HepG2 (cell line): ENCODE data around the gene USP36. TPM values are rescaled to one million over a fixed set of nuclear protein-coding genes. Genes with fewer than 3 reads are reported as not detected.

Experiments used
- NRL ChIP-seq: sonication (generic); formaldehyde crosslinking; IDR thresholded peaks from 2 replicates; pipeline ENCODE4 v1.5.0; 2020; ENCODE audit warnings: missing genetic modification reagents, mild to moderate bottlenecking, moderate library complexity, borderline replicate concordance
- POGZ ChIP-seq: sonication (generic); formaldehyde crosslinking; IDR thresholded peaks from 2 replicates; pipeline ENCODE4 v1.4.0; 2020; ENCODE audit warnings: mild to moderate bottlenecking, missing genetic modification reagents
- PTBP1 ChIP-seq: fragments of 200-400 bp; formaldehyde crosslinking; IDR thresholded peaks from 2 replicates; pipeline ENCODE4 v1.6.1; 2018; ENCODE audit warnings: low read length, low read depth; ENCODE audit not compliant: poor library complexity, severe bottlenecking
- REPIN1 ChIP-seq: sonication (generic); formaldehyde crosslinking; IDR thresholded peaks from 2 replicates; pipeline ENCODE4 v1.8.0; 2022; ENCODE audit warnings: missing genetic modification reagents, low read depth, mild to moderate bottlenecking, borderline replicate concordance
- SAFB2 ChIP-seq: sonication (generic); formaldehyde crosslinking; IDR thresholded peaks from 2 replicates; pipeline ENCODE4 v1.5.1; 2020; ENCODE audit warnings: missing genetic modification reagents, low read depth, mild to moderate bottlenecking, borderline replicate concordance
- SOX6 ChIP-seq, 2 experiments: fragments of 450-650 bp in 1 of 2; sonication (generic) in 1 of 2; formaldehyde crosslinking in 1 of 2; IDR thresholded peaks; 2 replicates each; pipeline versions ENCODE4 v1.4.0 to v1.6.1; 2017 to 2020; ENCODE audit warnings: antibody characterized with exemption in 1 of 2, mild to moderate bottlenecking in 1 of 2, missing genetic modification reagents in 1 of 2
- SP2 ChIP-seq: sonication (generic); formaldehyde crosslinking; IDR thresholded peaks from 2 replicates; pipeline ENCODE4 v1.5.1; 2020; ENCODE audit warnings: mild to moderate bottlenecking, missing genetic modification reagents
- ZFAT ChIP-seq: sonication (generic); formaldehyde crosslinking; conservative IDR thresholded peaks from 2 replicates; pipeline ENCODE4 v1.8.1; 2023; ENCODE audit warnings: missing genetic modification reagents, inconsistent platforms
- ZNF264 ChIP-seq: sonication (generic); formaldehyde crosslinking; IDR thresholded peaks from 2 replicates; pipeline ENCODE4 v1.4.0; 2020; ENCODE audit warnings: missing genetic modification reagents
- ZNF33B ChIP-seq: sonication (generic); formaldehyde crosslinking; IDR thresholded peaks from 2 replicates; pipeline ENCODE4 v1.5.1; 2020; ENCODE audit warnings: mild to moderate bottlenecking, missing genetic modification reagents
- ZSCAN22 ChIP-seq: sonication (generic); formaldehyde crosslinking; IDR thresholded peaks from 2 replicates; pipeline ENCODE4 v1.4.0; 2020; ENCODE audit warnings: mild to moderate bottlenecking, missing genetic modification reagents
- polyA plus RNA-seq, 8 experiments: library from polyadenylated mRNA; depleted of rRNA in 3 of 8; stranded (reverse) in 7 of 8; unstranded in 1 of 8; fragments of >200 nt; fragmentation: Illumina TruSeq in 4 of 8; extraction: Trizol in 4 of 8; gene quantifications; 2 replicates each; pipeline versions ENCODE4 v1.2.1 to v1.2.3, GENCODE V29; 2011 to 2016; ENCODE audit warnings: low read depth in 4 of 8, missing spikeins in 1 of 8, mixed read lengths in 1 of 8; ENCODE audit not compliant: insufficient read depth in 1 of 8
- total RNA-seq, 5 experiments: library from RNA; depleted of rRNA; stranded (reverse); fragments of >200 nt; fragmentation: Illumina TruSeq; extraction: Trizol; gene quantifications; 2 replicates each; pipeline ENCODE4 v1.2.3, GENCODE V29; 2016; ENCODE audit warnings: low read depth in 1 of 5
- TF ChIP-seq, protein P1 (sequence below): IDR thresholded peaks from 2 replicates; pipeline ENCODE4 v1.6.1; 2012; ENCODE audit warnings: low read length, improper control_type of control experiment
- TF ChIP-seq, protein P2 (sequence below): sonication (generic); formaldehyde crosslinking; IDR thresholded peaks from 2 replicates; pipeline ENCODE4 v1.5.0; 2020; ENCODE audit warnings: missing genetic modification reagents
- TF ChIP-seq, protein P3 (sequence below), 2 experiments: sonication (generic) in 1 of 2; formaldehyde crosslinking in 1 of 2; IDR thresholded peaks; 2 replicates each; pipeline versions ENCODE4 v1.4.0 to v1.6.1; 2018 to 2020; ENCODE audit warnings: missing genetic modification reagents in 2 of 2, borderline replicate concordance in 1 of 2, low read depth in 1 of 2, mild to moderate bottlenecking in 1 of 2, missing biosample characterization in 1 of 2
- TF ChIP-seq, protein P4 (sequence below): sonication (generic); formaldehyde crosslinking; IDR thresholded peaks from 2 replicates; pipeline ENCODE4 v1.4.0; 2020; ENCODE audit warnings: missing genetic modification reagents, borderline replicate concordance
- TF ChIP-seq, protein P5 (sequence below): sonication (generic); formaldehyde crosslinking; IDR thresholded peaks from 2 replicates; pipeline ENCODE4 v1.8.1; 2023; ENCODE audit warnings: missing genetic modification reagents, inconsistent platforms, borderline replicate concordance

Gene USP36
- total and polyA plus RNA-seq, 2 of the 13 experiments (the other 11 are each of a cell fraction or from before 2014, with no cell fraction given): 29.6 to 45.9 TPM

DNA sequence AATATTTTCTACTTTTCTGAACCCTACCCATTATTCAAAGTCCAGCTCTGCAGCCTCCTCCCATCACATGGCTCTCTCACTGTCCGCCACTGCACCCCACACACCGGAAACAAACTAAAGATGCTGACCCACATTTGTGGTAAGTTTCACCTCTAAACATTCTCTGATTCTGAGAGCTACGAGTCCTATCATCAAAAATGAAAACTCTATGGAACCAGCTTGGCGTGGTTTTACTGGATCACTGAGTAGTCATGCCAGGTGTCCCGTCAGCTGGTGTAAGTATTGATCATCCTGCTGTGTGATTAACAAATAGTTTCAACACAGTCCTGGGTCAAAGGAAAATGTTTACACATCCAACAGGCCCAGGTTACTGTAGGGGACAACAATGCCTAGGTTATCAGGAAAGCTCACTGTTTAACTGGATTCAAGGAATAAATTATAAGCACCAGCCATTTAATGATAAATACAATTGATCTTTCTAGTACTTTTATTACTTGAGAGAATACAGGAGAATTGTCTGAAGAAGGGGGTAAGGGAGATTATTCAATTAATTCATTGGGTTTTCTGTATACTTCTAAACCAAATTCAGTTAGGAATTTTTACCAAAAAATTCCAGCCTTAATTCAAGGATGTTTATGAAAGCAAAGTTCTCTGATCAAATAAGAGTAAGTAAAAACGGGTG is 92.4 kb downstream of the USP36 start (continued):
- TF ChIP-seq, protein P1, sequence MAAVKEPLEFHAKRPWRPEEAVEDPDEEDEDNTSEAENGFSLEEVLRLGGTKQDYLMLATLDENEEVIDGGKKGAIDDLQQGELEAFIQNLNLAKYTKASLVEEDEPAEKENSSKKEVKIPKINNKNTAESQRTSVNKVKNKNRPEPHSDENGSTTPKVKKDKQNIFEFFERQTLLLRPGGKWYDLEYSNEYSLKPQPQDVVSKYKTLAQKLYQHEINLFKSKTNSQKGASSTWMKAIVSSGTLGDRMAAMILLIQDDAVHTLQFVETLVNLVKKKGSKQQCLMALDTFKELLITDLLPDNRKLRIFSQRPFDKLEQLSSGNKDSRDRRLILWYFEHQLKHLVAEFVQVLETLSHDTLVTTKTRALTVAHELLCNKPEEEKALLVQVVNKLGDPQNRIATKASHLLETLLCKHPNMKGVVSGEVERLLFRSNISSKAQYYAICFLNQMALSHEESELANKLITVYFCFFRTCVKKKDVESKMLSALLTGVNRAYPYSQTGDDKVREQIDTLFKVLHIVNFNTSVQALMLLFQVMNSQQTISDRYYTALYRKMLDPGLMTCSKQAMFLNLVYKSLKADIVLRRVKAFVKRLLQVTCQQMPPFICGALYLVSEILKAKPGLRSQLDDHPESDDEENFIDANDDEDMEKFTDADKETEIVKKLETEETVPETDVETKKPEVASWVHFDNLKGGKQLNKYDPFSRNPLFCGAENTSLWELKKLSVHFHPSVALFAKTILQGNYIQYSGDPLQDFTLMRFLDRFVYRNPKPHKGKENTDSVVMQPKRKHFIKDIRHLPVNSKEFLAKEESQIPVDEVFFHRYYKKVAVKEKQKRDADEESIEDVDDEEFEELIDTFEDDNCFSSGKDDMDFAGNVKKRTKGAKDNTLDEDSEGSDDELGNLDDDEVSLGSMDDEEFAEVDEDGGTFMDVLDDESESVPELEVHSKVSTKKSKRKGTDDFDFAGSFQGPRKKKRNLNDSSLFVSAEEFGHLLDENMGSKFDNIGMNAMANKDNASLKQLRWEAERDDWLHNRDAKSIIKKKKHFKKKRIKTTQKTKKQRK: no peak
- TF ChIP-seq POGZ (CRISPR knock-in tag): peak; percentile 71
- TF ChIP-seq ZSCAN22 (CRISPR knock-in tag): no peak
- TF ChIP-seq NRL (CRISPR knock-in tag): no peak
- peak; percentile 84; the same call in 1 of the 2 replicates for TF ChIP-seq ZNF264 (CRISPR knock-in tag)
- no peak for TF ChIP-seq PTBP1
- no peak for TF ChIP-seq REPIN1 (CRISPR knock-in tag)
- no peak for TF ChIP-seq SOX6 (IDR thresholded peaks at IDR 0.05)
- TF ChIP-seq SOX6 (CRISPR knock-in tag; IDR thresholded peaks at IDR 0.05): peak; percentile 97
- TF ChIP-seq ZNF33B (CRISPR knock-in tag): 0 out of 2 replicates have a peak, but pooled peaks have one; percentile 17
- TF ChIP-seq SP2: no peak
- TF ChIP-seq, protein P2, sequence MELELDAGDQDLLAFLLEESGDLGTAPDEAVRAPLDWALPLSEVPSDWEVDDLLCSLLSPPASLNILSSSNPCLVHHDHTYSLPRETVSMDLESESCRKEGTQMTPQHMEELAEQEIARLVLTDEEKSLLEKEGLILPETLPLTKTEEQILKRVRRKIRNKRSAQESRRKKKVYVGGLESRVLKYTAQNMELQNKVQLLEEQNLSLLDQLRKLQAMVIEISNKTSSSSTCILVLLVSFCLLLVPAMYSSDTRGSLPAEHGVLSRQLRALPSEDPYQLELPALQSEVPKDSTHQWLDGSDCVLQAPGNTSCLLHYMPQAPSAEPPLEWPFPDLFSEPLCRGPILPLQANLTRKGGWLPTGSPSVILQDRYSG: no peak
- TF ChIP-seq, protein P3, sequence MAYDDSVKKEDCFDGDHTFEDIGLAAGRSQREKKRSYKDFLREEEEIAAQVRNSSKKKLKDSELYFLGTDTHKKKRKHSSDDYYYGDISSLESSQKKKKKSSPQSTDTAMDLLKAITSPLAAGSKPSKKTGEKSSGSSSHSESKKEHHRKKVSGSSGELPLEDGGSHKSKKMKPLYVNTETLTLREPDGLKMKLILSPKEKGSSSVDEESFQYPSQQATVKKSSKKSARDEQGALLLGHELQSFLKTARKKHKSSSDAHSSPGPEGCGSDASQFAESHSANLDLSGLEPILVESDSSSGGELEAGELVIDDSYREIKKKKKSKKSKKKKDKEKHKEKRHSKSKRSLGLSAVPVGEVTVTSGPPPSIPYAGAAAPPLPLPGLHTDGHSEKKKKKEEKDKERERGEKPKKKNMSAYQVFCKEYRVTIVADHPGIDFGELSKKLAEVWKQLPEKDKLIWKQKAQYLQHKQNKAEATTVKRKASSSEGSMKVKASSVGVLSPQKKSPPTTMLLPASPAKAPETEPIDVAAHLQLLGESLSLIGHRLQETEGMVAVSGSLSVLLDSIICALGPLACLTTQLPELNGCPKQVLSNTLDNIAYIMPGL (CRISPR knock-in tag; IDR thresholded peaks at IDR 0.05; ENCODE audit: borderline replicate concordance in 1 of 2, low read depth in 1 of 2): peak; percentile 18 to 46; a peak in 1 of 4 replicates
- TF ChIP-seq, protein P4, sequence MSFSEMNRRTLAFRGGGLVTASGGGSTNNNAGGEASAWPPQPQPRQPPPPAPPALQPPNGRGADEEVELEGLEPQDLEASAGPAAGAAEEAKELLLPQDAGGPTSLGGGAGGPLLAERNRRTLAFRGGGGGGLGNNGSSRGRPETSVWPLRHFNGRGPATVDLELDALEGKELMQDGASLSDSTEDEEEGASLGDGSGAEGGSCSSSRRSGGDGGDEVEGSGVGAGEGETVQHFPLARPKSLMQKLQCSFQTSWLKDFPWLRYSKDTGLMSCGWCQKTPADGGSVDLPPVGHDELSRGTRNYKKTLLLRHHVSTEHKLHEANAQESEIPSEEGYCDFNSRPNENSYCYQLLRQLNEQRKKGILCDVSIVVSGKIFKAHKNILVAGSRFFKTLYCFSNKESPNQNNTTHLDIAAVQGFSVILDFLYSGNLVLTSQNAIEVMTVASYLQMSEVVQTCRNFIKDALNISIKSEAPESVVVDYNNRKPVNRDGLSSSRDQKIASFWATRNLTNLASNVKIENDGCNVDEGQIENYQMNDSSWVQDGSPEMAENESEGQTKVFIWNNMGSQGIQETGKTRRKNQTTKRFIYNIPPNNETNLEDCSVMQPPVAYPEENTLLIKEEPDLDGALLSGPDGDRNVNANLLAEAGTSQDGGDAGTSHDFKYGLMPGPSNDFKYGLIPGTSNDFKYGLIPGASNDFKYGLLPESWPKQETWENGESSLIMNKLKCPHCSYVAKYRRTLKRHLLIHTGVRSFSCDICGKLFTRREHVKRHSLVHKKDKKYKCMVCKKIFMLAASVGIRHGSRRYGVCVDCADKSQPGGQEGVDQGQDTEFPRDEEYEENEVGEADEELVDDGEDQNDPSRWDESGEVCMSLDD (CRISPR knock-in tag): peak; percentile 67; the same call in 1 of the 2 replicates
- TF ChIP-seq SAFB2 (CRISPR knock-in tag): no peak
- no peak for TF ChIP-seq ZFAT (CRISPR knock-in tag)
- TF ChIP-seq, protein P5, sequence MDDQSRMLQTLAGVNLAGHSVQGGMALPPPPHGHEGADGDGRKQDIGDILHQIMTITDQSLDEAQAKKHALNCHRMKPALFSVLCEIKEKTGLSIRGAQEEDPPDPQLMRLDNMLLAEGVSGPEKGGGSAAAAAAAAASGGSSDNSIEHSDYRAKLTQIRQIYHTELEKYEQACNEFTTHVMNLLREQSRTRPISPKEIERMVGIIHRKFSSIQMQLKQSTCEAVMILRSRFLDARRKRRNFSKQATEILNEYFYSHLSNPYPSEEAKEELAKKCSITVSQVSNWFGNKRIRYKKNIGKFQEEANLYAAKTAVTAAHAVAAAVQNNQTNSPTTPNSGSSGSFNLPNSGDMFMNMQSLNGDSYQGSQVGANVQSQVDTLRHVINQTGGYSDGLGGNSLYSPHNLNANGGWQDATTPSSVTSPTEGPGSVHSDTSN (CRISPR knock-in tag): no peak
